ENCODE results near the gene DCT. TPM values are rescaled to one million over a fixed set of nuclear protein-coding genes. Genes with fewer than 3 reads are reported as not detected.

The DCT gene
- total and polyA plus RNA-seq, 2 of the 8 experiments (the other 6 are each of a cell fraction or from before 2014, with no cell fraction given) = 0.02 TPM; not detected in 1

GRCh38 chr13:94481941-94482340 is 2.5 kb upstream of the DCT start (continued):
- TF ChIP-seq CHD7 (IDR thresholded peaks at IDR 0.05; ENCODE audit: insufficient replicate concordance, low read length) (no peak), CHD1 (IDR thresholded peaks at IDR 0.05; ENCODE audit: low read depth, low read length) (no peak), CBX5 (IDR thresholded peaks at IDR 0.05; ENCODE audit: low read depth, low read length) (no peak)

Measured in H1 (cell line).